ENCODE data around the gene CCDC9.
"Not testable (repeated sequence)": the region's sequence is repeated elsewhere in the genome, so short reads cannot be mapped to it uniquely, and the experiment has no call there.

CCDC9 gene

DNA sequence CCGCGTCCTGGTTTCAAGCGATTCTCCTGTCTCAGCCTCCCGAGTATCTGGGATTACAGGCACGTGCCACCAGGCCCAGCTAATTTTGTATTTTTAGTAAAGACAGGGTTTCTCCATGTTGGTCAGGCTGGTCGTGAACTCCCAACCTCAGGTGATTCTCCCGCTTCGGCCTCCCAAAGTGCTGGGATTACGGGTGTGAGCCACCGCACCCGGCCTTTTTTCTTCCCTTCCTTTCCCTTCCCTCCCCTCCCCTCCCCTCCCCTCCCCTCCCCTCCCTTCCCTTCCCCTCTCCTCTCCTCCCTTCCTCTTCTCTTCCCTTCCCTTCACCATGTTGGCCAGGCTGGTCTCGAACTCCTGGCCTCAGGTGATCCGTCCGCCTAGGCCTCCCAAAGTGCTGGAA is 44.5 kb downstream of the CCDC9 start:
- DNase-seq (ENCODE audit: low spot score): not testable (repeated sequence)

DNA sequence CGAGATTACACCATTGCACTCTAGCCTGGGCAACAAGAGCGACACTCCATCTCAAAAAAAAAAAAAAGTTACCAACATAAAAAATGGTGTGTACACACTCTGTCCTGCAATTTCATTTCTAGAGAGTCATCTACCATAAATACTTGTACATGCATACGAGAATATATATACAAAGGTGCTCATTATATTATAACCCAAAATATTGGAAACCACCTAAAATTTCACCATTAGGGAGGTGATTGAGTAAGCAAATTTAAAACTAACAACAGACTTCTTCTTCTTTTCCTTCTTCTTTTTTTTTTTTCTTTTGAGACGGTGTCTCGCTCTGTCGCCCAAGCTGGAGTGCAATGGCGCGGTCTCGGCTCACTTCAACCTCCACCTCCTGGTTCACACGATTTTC is 45.9 kb downstream of the CCDC9 start:
- no peak for DNase-seq (ENCODE audit: low spot score)

DNA sequence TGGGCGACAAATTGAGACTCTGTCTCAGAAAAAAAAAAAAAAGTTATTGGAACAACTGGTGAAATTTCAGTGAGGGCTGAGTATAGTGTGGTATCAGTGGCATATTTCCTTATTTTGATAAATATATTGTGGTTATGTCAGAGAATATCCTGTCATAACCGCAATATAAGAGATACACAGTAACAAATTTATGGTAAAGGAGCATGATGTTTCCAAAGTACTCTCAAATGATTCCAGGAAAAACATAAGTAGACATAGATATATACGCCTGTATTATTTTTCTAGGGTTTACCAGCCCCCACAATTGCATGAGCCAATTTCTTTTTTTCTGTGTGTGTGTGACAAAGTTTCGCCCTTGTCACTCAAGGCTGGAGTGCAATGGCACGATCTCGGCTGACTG is 47.6 kb downstream of the CCDC9 start:
- DNase-seq (ENCODE audit: low spot score): no peak

DNA sequence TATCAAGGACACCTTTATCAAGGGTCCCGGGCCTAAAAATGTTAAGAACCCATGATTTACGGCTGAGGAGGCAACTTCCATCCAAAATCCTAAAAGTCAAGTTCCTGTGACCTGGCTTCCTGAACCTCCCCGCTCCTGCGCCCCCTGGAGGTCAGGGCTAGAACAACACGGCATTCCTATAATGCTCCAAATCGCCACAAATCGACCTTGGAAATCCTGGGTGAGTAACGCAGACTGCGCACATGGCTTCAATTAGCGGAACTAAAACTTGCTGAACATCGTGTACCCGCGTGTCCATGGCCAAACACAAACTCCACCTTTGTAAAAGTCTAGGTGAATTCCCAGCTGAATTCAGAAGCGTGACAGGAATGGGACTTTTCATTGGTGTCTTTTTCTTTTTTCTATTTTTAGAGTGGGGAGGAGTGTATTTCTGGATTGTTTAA is 49.0 kb downstream of the CCDC9 start:
- DNase-seq (ENCODE audit: low spot score): peak; percentile 73

DNA sequence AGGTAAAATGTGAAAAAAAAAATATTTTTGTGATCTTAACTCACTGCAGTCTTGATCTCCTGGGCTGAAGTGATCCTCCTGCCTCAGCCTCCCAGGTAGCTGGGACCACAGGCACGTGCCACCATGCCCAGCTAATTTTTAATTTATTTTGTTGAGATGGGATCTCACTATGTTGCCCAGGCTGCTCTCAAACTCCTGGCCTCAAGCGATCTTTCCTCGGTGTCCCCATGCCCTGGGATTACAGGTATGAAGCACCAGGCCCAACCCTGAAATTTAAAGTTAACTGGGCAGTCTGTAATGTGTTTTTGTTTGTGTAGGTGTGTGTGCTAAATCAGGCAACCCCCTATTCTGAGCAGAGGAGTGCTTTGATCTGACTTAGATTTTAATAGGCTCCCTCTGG is 50.0 kb downstream of the CCDC9 start:
- no peak for DNase-seq (ENCODE audit: low spot score)

GRCh38 chr19:47309038-47309437 is 52.7 kb downstream of the CCDC9 start:
- no peak for DNase-seq (ENCODE audit: low spot score)

DNA sequence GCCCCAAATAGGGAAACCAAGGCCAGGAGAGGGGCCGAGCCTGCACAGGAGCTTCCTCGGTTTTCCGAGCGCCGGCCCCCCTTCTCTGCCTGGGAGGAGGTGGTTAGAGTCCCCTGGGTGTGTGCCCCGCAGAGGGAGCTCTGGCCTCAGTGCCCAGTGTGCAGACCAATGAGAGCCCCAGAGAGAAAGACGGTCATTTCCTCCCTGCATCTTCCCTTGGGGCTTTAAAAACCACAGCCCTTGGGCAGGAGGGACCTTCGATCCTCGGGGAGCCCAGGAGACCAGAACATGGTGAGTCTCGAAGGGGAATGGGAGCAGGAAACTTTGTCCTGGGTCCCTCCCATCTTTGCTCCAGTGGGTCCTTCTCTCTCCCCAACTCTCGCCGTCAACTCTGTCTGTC is 53.3 kb downstream of the CCDC9 start, which contains the start of gene C5AR1:
Gene C5AR1 (plus strand): TSS at position 254 of the 400 bp plus-strand sequence. CDS start 35 bp downstream, at position 289.
- DNase-seq (ENCODE audit: low spot score): no peak

DNA sequence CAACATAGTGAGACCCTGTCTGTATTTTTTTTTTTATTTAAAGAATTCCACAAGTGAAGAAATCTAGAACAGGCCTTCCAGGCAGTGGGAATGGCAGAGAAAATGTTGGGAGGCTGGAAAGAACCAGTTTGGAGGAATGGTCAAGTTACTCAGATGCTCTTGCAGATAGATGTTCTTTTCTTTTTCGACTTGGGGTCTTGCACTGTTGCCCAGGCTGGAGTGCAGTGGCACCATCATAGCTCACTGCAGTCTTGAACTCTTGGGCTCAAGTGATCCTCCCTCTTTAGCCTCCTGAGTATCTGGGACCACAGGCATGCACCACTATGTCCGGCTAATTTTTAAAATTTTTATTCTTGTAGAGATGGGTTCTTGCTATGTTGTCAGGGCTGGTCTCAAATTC is 54.0 kb downstream of the CCDC9 start:
- DNase-seq (ENCODE audit: low spot score): no peak

DNA sequence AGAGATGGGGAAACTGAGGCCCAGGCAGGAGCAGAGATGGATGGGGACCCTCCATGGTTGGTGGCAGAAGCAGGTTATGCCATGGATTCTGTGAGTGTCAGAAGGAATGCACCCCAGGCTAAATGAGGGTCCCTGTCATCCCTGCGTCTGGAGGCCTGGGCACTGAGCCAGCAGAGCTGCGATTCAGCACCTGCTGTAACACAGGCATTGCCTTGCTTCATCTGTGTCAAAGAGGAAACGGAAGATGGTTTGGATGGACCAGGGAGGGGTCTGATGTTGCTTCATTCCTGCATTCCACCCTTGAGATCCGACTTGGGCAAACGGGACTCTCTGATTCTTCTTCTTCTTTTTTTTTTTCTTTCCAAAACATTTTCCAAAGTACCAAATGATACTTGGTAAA is 54.5 kb downstream of the CCDC9 start:
- DNase-seq (ENCODE audit: low spot score): no peak

GRCh38 chr19:47312366-47313006 is 56.2 kb downstream of the CCDC9 start:
- no peak for DNase-seq (ENCODE audit: low spot score)

DNA sequence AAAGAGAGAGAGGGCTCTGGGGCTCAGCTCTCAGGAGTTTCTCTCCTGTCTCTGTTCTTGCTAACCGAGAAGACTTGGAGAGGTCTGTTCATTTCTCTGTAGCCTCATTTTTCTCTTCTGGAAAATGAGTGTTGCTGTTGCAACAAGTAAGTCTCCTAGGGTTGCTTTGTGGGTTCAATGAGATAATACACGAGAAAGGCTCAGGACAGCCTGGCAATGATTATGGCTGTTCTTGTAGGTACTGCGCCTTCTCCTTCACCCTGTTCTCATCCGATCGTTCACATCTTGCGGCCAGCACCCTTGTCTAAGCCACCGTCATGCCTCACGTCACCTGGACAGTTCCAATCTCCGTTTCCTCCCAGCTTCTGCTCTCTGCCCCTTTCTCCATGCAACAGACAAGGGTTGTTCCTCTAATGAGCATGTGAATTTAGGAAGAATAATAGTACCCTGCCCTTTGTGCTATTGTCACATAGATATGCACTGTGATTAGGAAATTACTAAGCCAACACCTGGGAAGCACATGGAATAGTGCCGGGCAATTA is 57.5 kb downstream of the CCDC9 start:
- no peak for DNase-seq (ENCODE audit: low spot score)

DNA sequence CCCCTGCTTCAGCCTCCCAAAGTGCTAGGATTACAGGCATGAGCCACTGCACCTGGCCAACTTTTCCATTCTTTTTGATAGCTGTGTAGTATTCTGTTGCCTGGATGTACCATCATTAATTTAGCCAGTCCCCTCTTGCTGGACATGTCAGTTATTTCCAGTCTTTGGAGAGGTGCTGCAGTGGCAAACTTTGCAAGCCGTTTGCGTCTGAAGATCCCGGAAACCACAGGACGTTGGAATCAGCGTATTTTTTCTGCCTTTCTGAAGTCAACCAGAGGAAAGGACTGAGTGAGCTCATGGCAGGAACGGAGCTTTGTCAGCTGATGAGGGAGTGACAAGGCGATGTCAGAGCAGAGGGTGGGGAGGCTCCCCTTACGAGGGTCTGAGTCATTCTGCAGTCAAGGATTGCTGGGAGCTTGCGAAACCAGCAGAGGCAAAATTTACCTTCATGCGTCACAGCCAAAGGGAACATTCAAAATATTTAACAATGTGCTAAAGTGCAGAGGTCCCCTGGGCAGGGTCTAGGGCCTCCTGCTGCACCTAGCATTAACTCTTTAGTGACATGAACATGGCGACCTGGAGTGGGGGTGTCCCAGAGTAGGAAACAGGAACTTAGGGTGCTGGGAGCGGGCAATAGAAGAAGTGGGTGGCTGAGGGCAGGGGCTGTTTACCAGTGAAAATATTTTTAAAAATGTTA is 58.9 kb downstream of the CCDC9 start:
- DNase-seq (ENCODE audit: low spot score): peak; percentile 85

DNA sequence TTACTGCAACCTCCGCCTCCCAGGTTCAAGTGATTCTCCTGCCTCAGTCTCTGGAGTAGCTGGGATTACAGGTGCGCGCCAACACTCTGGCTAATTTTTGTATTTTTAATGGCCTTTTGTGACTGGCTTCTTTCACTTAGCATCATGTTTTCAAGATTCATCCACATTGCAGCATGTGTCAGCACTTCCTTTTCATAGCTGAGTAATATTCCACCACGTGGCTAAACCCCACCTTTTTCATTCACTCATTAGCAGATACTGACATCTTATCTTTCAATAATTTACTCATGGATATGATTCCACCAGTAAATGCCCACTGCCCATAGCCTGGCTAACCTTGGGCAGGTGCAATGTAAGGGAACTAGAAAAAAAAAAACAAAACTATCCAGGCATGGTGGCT is 60.2 kb downstream of the CCDC9 start:
- no peak for DNase-seq (ENCODE audit: low spot score)

- DNase-seq (ENCODE audit: low spot score): no peak
Observed at GRCh38 chr19:47319923-47320871, 63.9 kb downstream of the CCDC9 start.

Data from kidney tubule cell (primary cell).